H1 (cell line): ENCODE data around the gene TIMM10. TPM values are rescaled to one million over a fixed set of nuclear protein-coding genes. Genes with fewer than 3 reads are reported as not detected.

Experiments used
- CTCF ChIA-PET: fragments of 300-600 bp; sonication (Branson Sonifier 250); formaldehyde crosslinking; loops from one replicate; lab custom pipeline; 2021; ENCODE audit not compliant: partially characterized antibody; lab: Charles Lee
- POLR2A ChIA-PET: fragments of 300-600 bp; sonication (Branson Sonifier 250); formaldehyde crosslinking; loops from one replicate; lab custom pipeline; 2021; ENCODE audit warnings: inconsistent platforms; ENCODE audit not compliant: partially characterized antibody; lab: Charles Lee
- DNase-seq, 2 experiments: peaks; one replicate each; pipeline versions ENCODE4 v3.0.0 to v3.0.0-alpha.2; 2010 to 2022; ENCODE audit warnings: low spot score in 2 of 2, low read depth in 1 of 2, mixed read lengths in 1 of 2
- FAIRE-seq: peaks from 2 replicates; lab custom pipeline; 2011; peaks lifted over from hg19 to GRCh38; lab: Jason Lieb, UNC
- H2AFZ ChIP-seq: 2 replicates; pipeline ENCODE4 v1.8.1; 2012; ENCODE audit warnings: low read length, inconsistent platforms
- H2AK5ac ChIP-seq: 2 replicates; pipeline ENCODE4 v1.6.1; 2013; ENCODE audit warnings: low read depth, low read length
- H2BK120ac ChIP-seq: replicated peaks from 2 replicates; pipeline ENCODE3; 2013; ENCODE audit warnings: low read depth, low read length, inconsistent platforms
- H2BK12ac ChIP-seq: 2 replicates; pipeline ENCODE4 v1.6.1; 2013; ENCODE audit warnings: low read depth, low read length
- H2BK15ac ChIP-seq: 2 replicates; pipeline ENCODE4 v1.6.1; 2013; ENCODE audit warnings: low read length
- H2BK20ac ChIP-seq: 2 replicates; pipeline ENCODE4 v1.6.1; 2013; ENCODE audit warnings: low read length
- H2BK5ac ChIP-seq: 2 replicates; pipeline ENCODE4 v1.6.1; 2013; ENCODE audit warnings: low read depth, low read length
- H3K14ac ChIP-seq: 2 replicates; pipeline ENCODE4 v1.6.1; 2013; ENCODE audit warnings: inconsistent platforms; ENCODE audit not compliant: insufficient read length
- H3K18ac ChIP-seq: 2 replicates; pipeline ENCODE4 v1.6.1; 2013; ENCODE audit warnings: low read length; ENCODE audit errors: extremely low read depth
- H3K23ac ChIP-seq: 2 replicates; pipeline ENCODE4 v1.6.1; 2013; ENCODE audit warnings: inconsistent platforms; ENCODE audit not compliant: insufficient read length
- H3K23me2 ChIP-seq: 2 replicates; pipeline ENCODE4 v1.6.1; 2013; ENCODE audit warnings: low read depth, low read length
- H3K27ac ChIP-seq: 2 replicates; pipeline ENCODE4 v1.6.1; 2011; ENCODE audit warnings: low read depth, low read length, inconsistent platforms
- H3K27me3 ChIP-seq, 4 experiments: replicated peaks in 1 of 4; 1 replicate in 1 of 4; 2 replicates in 3 of 4; pipeline versions ENCODE4 v1.6.1 to v1.8.1; 2011 to 2013; ENCODE audit warnings: low read length in 3 of 4, mild to moderate bottlenecking in 3 of 4, inconsistent platforms in 2 of 4, mixed read lengths in 2 of 4, moderate library complexity in 1 of 4; ENCODE audit not compliant: control insufficient read depth in 3 of 4, insufficient read depth in 3 of 4; ENCODE audit errors: extremely low read depth in 1 of 4
- H3K36me3 ChIP-seq, 4 experiments: 2 replicates each; pipeline versions ENCODE4 v1.6.1 to v1.8.1; 2011 to 2013; ENCODE audit warnings: mild to moderate bottlenecking in 4 of 4, low read length in 3 of 4, moderate library complexity in 2 of 4, control low read depth in 1 of 4, inconsistent platforms in 1 of 4; ENCODE audit not compliant: insufficient read depth in 4 of 4, control insufficient read depth in 2 of 4
- H3K4ac ChIP-seq: replicated peaks from 2 replicates; pipeline ENCODE3; 2013; ENCODE audit warnings: low read length, low read depth, mixed read lengths, inconsistent platforms; ENCODE audit not compliant: insufficient read length
- H3K4me1 ChIP-seq, 4 experiments: replicated peaks in 1 of 4; 1 replicate in 1 of 4; 2 replicates in 3 of 4; pipeline versions ENCODE4 v1.6.1 to v1.8.1; 2011 to 2013; ENCODE audit warnings: low read length in 3 of 4, inconsistent platforms in 2 of 4, mixed read lengths in 1 of 4; ENCODE audit not compliant: insufficient read depth in 4 of 4, control insufficient read depth in 3 of 4
- H3K4me2 ChIP-seq, 2 experiments: 2 replicates each; pipeline versions ENCODE4 v1.6.1 to v1.8.1; 2011 to 2013; ENCODE audit warnings: low read depth in 2 of 2, low read length in 2 of 2, control low read depth in 1 of 2, inconsistent platforms in 1 of 2, mild to moderate bottlenecking in 1 of 2; ENCODE audit not compliant: insufficient read depth in 1 of 2
- H3K4me3 ChIP-seq, 4 experiments: fragments of 200-600, 300-600 bp in 1 of 4; sonication (generic), shearing (Covaris generic), sonication (Bioruptor Twin) in 1 of 4; 2 replicates each; pipeline versions ENCODE4 v1.5.1 to v1.8.1; 2011 to 2016; ENCODE audit warnings: low read length in 4 of 4, low read depth in 3 of 4, control low read depth in 2 of 4, inconsistent platforms in 2 of 4, mild to moderate bottlenecking in 2 of 4, mixed read lengths in 1 of 4, moderate library complexity in 1 of 4; ENCODE audit not compliant: insufficient read depth in 2 of 4; ENCODE audit errors: extremely low read depth in 1 of 4
- H3K56ac ChIP-seq: replicated peaks from 2 replicates; pipeline ENCODE3; 2013; ENCODE audit warnings: low read depth, mild to moderate bottlenecking, mixed read lengths, low read length, inconsistent platforms; ENCODE audit not compliant: insufficient read length
- H3K79me1 ChIP-seq: 2 replicates; pipeline ENCODE4 v1.6.1; 2013; ENCODE audit warnings: low read depth, low read length, control low read depth
- H3K79me2 ChIP-seq, 2 experiments: 2 replicates each; pipeline versions ENCODE4 v1.6.1 to v1.8.1; 2012 to 2013; ENCODE audit warnings: low read length in 2 of 2, mild to moderate bottlenecking in 2 of 2, inconsistent platforms in 1 of 2; ENCODE audit not compliant: insufficient read depth in 2 of 2, control insufficient read depth in 1 of 2
- H3K9ac ChIP-seq, 4 experiments: replicated peaks in 1 of 4; 1 replicate in 1 of 4; 2 replicates in 3 of 4; pipeline versions ENCODE4 v1.6.1 to v1.8.1; 2011 to 2013; ENCODE audit warnings: low read depth in 3 of 4, low read length in 3 of 4, control low read depth in 2 of 4, mild to moderate bottlenecking in 2 of 4, moderate library complexity in 2 of 4, inconsistent platforms in 1 of 4; ENCODE audit errors: extremely low read depth in 1 of 4
- H3K9me3 ChIP-seq, 2 experiments: 2 replicates each; pipeline versions ENCODE4 v1.6.1 to v1.8.1; 2012 to 2013; ENCODE audit warnings: mild to moderate bottlenecking in 2 of 2, moderate library complexity in 2 of 2, control low read depth in 1 of 2, inconsistent platforms in 1 of 2, low read depth in 1 of 2, low read length in 1 of 2, mixed read lengths in 1 of 2; ENCODE audit not compliant: insufficient read depth in 2 of 2
- H4K20me1 ChIP-seq, 2 experiments: replicated peaks in 1 of 2; 2 replicates each; pipeline versions ENCODE3 to v1.8.1; 2011 to 2013; ENCODE audit warnings: inconsistent platforms in 2 of 2, low read length in 2 of 2, mild to moderate bottlenecking in 1 of 2; ENCODE audit not compliant: insufficient read depth in 2 of 2, control insufficient read depth in 1 of 2
- H4K5ac ChIP-seq: 2 replicates; pipeline ENCODE4 v1.6.1; 2013; ENCODE audit warnings: low read length, low read depth, mixed read lengths, inconsistent platforms; ENCODE audit not compliant: insufficient read length
- H4K8ac ChIP-seq: 2 replicates; pipeline ENCODE4 v1.8.0; 2013; ENCODE audit warnings: mild to moderate bottlenecking, moderate library complexity, low read length, inconsistent platforms; ENCODE audit not compliant: insufficient read depth; ENCODE audit errors: extremely low read depth
- H4K91ac ChIP-seq: replicated peaks from 2 replicates; pipeline ENCODE3; 2013; ENCODE audit warnings: low read length, mixed read lengths, inconsistent platforms; ENCODE audit not compliant: insufficient read length
- CBX5 ChIP-seq: fragments of 300-800, 300-1000 bp; sonication (generic); IDR thresholded peaks from 2 replicates; pipeline ENCODE4 v1.7.1; 2016; ENCODE audit warnings: antibody characterized with exemption, low read length, low read depth
- E2F6 ChIP-seq: IDR thresholded peaks from 2 replicates; pipeline ENCODE4 v1.6.1; 2012; ENCODE audit warnings: inconsistent platforms
- RXRA ChIP-seq: IDR thresholded peaks from 2 replicates; pipeline ENCODE4 v1.6.1; 2011; ENCODE audit warnings: low read depth, mild to moderate bottlenecking, low read length, moderate library complexity; ENCODE audit not compliant: insufficient read depth
- SIRT6 ChIP-seq: IDR thresholded peaks from one replicate; pipeline ENCODE4 v1.7.1; 2012; ENCODE audit warnings: low read length, inconsistent platforms
- SP2 ChIP-seq: IDR thresholded peaks from 2 replicates; pipeline ENCODE4 v1.6.1; 2012; ENCODE audit warnings: mild to moderate bottlenecking, low read length, inconsistent platforms
- TCF12 ChIP-seq: IDR thresholded peaks from 2 replicates; pipeline ENCODE4 v1.6.1; 2011; ENCODE audit warnings: low read depth, mild to moderate bottlenecking, low read length
- WGBS, 2 experiments: shearing (Covaris generic) in 1 of 2; methylation state at CpG; one replicate each; pipeline versions ENCODE4 v1.1.6 to v1.1.7; 2013 to 2015; ENCODE audit warnings: low lambda C conversion rate in 2 of 2, mixed read lengths in 2 of 2, inconsistent platforms in 1 of 2, low coverage in 1 of 2, missing lambda C conversion rate in 1 of 2; ENCODE audit not compliant: insufficient replicate concordance in 2 of 2, insufficient coverage in 1 of 2, insufficient read length in 1 of 2; ENCODE audit errors: extremely low coverage in 1 of 2, missing lambda C conversion rate in 1 of 2; 5-methylcytosine and 5-hydroxymethylcytosine counted together
- polyA plus RNA-seq, 7 experiments: library from polyadenylated mRNA; depleted of rRNA in 3 of 7; stranded (reverse) in 5 of 7; unstranded in 2 of 7; fragments of >200 nt in 5 of 7; fragments of 200-250 nt in 2 of 7; gene quantifications; 1 replicate in 5 of 7; 2 replicates in 1 of 7; 4 replicates in 1 of 7; pipeline versions ENCODE4 v1.2.1 to v1.2.3, GENCODE V29; 2011 to 2013; ENCODE audit warnings: missing spikeins in 2 of 7, mixed read lengths in 2 of 7
- total RNA-seq: library from RNA; stranded (reverse); fragmentation: NEBNext Ultra II Directional; extraction: Animal tissue kit (Norgen Biotek cat#: 25700); gene quantifications from 2 replicates; pipeline ENCODE4 v1.2.1, GENCODE V29; 2021

TIMM10 gene
- total and polyA plus RNA-seq, 2 of the 8 experiments (the other 6 are each of a cell fraction or from before 2014, with no cell fraction given) = 117 to 227 TPM

- Histone ChIP-seq H3K4me2 (peak overlapping the region in 1 of 2 experiments; percentile 83; a peak in 2 of 4 replicates), H4K20me1 (peaks cover 0 to 1% of the 10 kb centered on the region in 2 experiments), H4K91ac (no peak overlapping the region), H3K18ac (no peak overlapping the region), H2BK12ac (no peak overlapping the region), H3K4me1 (peaks cover 2 to 26% (median 6%) of the 10 kb centered on the region in 4 experiments), H3K14ac (no peak overlapping the region), H3K27ac (no peak overlapping the region), H2BK120ac (no peak overlapping the region), H3K9ac (no peak overlapping the region), H2AK5ac (no peak overlapping the region), H3K79me2 (no peaks in the 10 kb centered on the region), H3K23ac (no peak overlapping the region), H4K5ac (no peak overlapping the region), H2AFZ (no peak overlapping the region), H3K4ac (no peak overlapping the region), H3K36me3 (peaks cover 0 to 9% (median 0%) of the 10 kb centered on the region in 4 experiments; a peak in 2 of 8 replicates), H3K23me2 (peaks cover 13% of the 10 kb centered on the region; the same call in 1 of the 2 replicates), H3K9me3 (no peaks in the 10 kb centered on the region), H4K8ac (no peak overlapping the region), H2BK20ac (no peak overlapping the region), H3K79me1 (no peaks in the 10 kb centered on the region), H3K4me3 (peak overlapping the region in 1 of 4 experiments; percentile 78; a peak in 1 of 8 replicates), H3K56ac (no peak overlapping the region), H2BK15ac (no peak overlapping the region), H2BK5ac (no peak overlapping the region), H3K27me3 (peaks cover 0 to 28% (median 19%) of the 10 kb centered on the region in 4 experiments; a peak in 5 of 7 replicates)
- CTCF ChIA-PET = interaction anchor here (0.7 to 33.7 kb wide), 10 partner anchors 8 to 214 kb away, joined by 3 to 1146 read pairs (median 14); partner anchors contain the start of genes RTN4RL2, SLC43A1, SMTNL1 and TIMM10
- no peak for TF ChIP-seq SP2
- TF ChIP-seq RXRA = no peak
- TF ChIP-seq SIRT6 = no peak
- TF ChIP-seq TCF12 = no peak
- TF ChIP-seq CBX5 = no peak
- TF ChIP-seq E2F6 = no peak
- DNase-seq (no peak), FAIRE-seq (no peak)
- POLR2A ChIA-PET = interaction anchor here (1.3 to 11.2 kb wide), 9 partner anchors 8 to 156 kb away, joined by 3 to 141 read pairs (median 7); partner anchors contain the start of genes RTN4RL2, SLC43A1 and TNKS1BP1
- 63% methylated on average over 2 of the region's 2 CpGs; no CpG with 5 or more reads in 1 of the 2 experiments for WGBS, 2 experiments
Observed at GRCh38 chr11:57481315-57481714, 49.2 kb downstream of the TIMM10 start.
